Activated CD4-positive, alpha-beta T cell treated with anti-CD3 and anti-CD28 coated beads for 36 hours (primary cell): Measurements from ENCODE around the gene NKX1-1. TPM values are rescaled to one million over a fixed set of nuclear protein-coding genes. Genes with fewer than 3 reads are reported as not detected.

Experiments
- ATAC-seq: fragments of 200-7000 bp; cut with Tn5 transposase; one replicate; pipeline ENCODE4 v1.10.0; 2021; ENCODE audit warnings: mild to moderate bottlenecking, moderate library complexity
- CTCF ChIA-PET: fragments of 350-600 bp; sonication (Branson Sonifier 250); formaldehyde crosslinking; loops from one replicate; lab custom pipeline; 2021; ENCODE audit warnings: antibody characterized with exemption; lab: Charles Lee
- POLR2A ChIA-PET: fragments of 350-600 bp; sonication (Branson Sonifier 250); formaldehyde crosslinking; loops from one replicate; lab custom pipeline; 2021; ENCODE audit warnings: antibody characterized with exemption, inconsistent platforms; lab: Charles Lee
- DNase-seq: peaks from one replicate; pipeline ENCODE4 v3.0.0-alpha.2; 2020
- H3K27ac Mint-ChIP-seq: one replicate; pipeline ENCODE4 v1.8.0; 2021; ENCODE audit warnings: mixed read lengths
- H3K27me3 Mint-ChIP-seq: one replicate; pipeline ENCODE4 v1.8.0; 2021; ENCODE audit warnings: mixed read lengths
- H3K36me3 Mint-ChIP-seq: one replicate; pipeline ENCODE4 v1.8.0; 2021; ENCODE audit warnings: low read depth, mixed read lengths
- H3K4me1 Mint-ChIP-seq: one replicate; pipeline ENCODE4 v1.8.0; 2021; ENCODE audit warnings: mixed read lengths
- H3K4me3 Mint-ChIP-seq: one replicate; pipeline ENCODE4 v1.8.0; 2021; ENCODE audit warnings: mild to moderate bottlenecking, moderate library complexity, mixed read lengths
- H3K9me3 Mint-ChIP-seq: one replicate; pipeline ENCODE4 v1.8.0; 2021; ENCODE audit warnings: low read depth, mixed read lengths
- intact Hi-C, 2 experiments: fragments of 100-400 bp; cut with DNase I in 1 of 2; cut with micrococcal nuclease in 1 of 2; formaldehyde crosslinking; loops; one replicate each; pipeline versions ENCODE4 v1.14.2 to v1.15.1; 2022 to 2024; cut with DNase I, micrococcal nuclease
- total RNA-seq, 2 experiments: library from RNA; stranded (reverse); gene quantifications; one replicate each; pipeline ENCODE4 v1.2.3, GENCODE V29; 2021

NKX1-1 gene
- total RNA-seq, 2 experiments from 2014 or later = not detected

- H3K9me3 Mint-ChIP-seq = no peaks in the 10 kb centered on the region
- DNase-seq = no peak
- CTCF ChIA-PET = no interaction called here
- intact Hi-C loops = no loop called here
- no peak overlapping the region for H3K27ac Mint-ChIP-seq
- no peaks in the 10 kb centered on the region for H3K4me1 Mint-ChIP-seq
- POLR2A ChIA-PET = no interaction called here
- peaks cover 3% of the 10 kb centered on the region for H3K36me3 Mint-ChIP-seq
- no peak overlapping the region for H3K4me3 Mint-ChIP-seq
- ATAC-seq = no peak
- H3K27me3 Mint-ChIP-seq = no peaks in the 10 kb centered on the region
These were observed 26.4 kb downstream of the NKX1-1 start for GRCh38 chr4:1379801-1380331.

- intact Hi-C loops = no loop called here
- ChIA-PET POLR2A (no interaction called here), CTCF (no interaction called here)
- no peaks in the 10 kb centered on the region for H3K27me3 Mint-ChIP-seq
- no peaks in the 10 kb centered on the region for H3K36me3 Mint-ChIP-seq
- no peak overlapping the region for H3K27ac Mint-ChIP-seq
- H3K9me3 Mint-ChIP-seq = no peaks in the 10 kb centered on the region
- H3K4me3 Mint-ChIP-seq = no peak overlapping the region
- DNase-seq (no peak), ATAC-seq (no peak)
- H3K4me1 Mint-ChIP-seq = no peaks in the 10 kb centered on the region
These were observed 26.9 kb downstream of the NKX1-1 start for GRCh38 chr4:1379351-1379781.

GRCh38 chr4:1378559-1379231 is 27.5 kb downstream of the NKX1-1 start:
- POLR2A ChIA-PET = no interaction called here
- intact Hi-C loops = no loop called here
- ATAC-seq (no peak), DNase-seq (no peak)
- Mint-ChIP-seq H3K9me3 (no peaks in the 10 kb centered on the region), H3K27ac (no peak overlapping the region), H3K4me3 (no peak overlapping the region), H3K36me3 (peaks cover 3% of the 10 kb centered on the region), H3K27me3 (no peaks in the 10 kb centered on the region), H3K4me1 (no peaks in the 10 kb centered on the region)
- CTCF ChIA-PET = no interaction called here

GRCh38 chr4:1377606-1378261 is 28.5 kb downstream of the NKX1-1 start:
- CTCF ChIA-PET = no interaction called here

GRCh38 chr4:1376841-1377605 is 29.2 kb downstream of the NKX1-1 start:
- peaks cover 8% of the 10 kb centered on the region for H3K36me3 Mint-ChIP-seq
- no peak overlapping the region for H3K27ac Mint-ChIP-seq
- CTCF ChIA-PET = interaction anchor here (0.6 kb wide), 1 partner anchor 291 kb away, joined by 3 read pairs; no protein-coding TSS in a partner anchor
- H3K27me3 Mint-ChIP-seq = no peaks in the 10 kb centered on the region
- H3K9me3 Mint-ChIP-seq = no peaks in the 10 kb centered on the region
- intact Hi-C loops = no loop called here
- no peak overlapping the region for H3K4me3 Mint-ChIP-seq
- no peaks in the 10 kb centered on the region for H3K4me1 Mint-ChIP-seq
- POLR2A ChIA-PET = no interaction called here
- ATAC-seq (no peak), DNase-seq (no peak)

More at GRCh38 chr4:1377606-1378261, 28.5 kb downstream of the NKX1-1 start:
- POLR2A ChIA-PET = no interaction called here
- intact Hi-C loops = no loop called here
- Mint-ChIP-seq H3K4me3 (no peak overlapping the region), H3K27ac (no peak overlapping the region), H3K27me3 (no peaks in the 10 kb centered on the region), H3K36me3 (peaks cover 5% of the 10 kb centered on the region), H3K4me1 (no peaks in the 10 kb centered on the region), H3K9me3 (no peaks in the 10 kb centered on the region)
- ATAC-seq = no peak
- no peak for DNase-seq

GRCh38 chr4:1376391-1376840 is 29.8 kb downstream of the NKX1-1 start:
- no peak for ATAC-seq
- Mint-ChIP-seq H3K27ac (no peak overlapping the region), H3K4me3 (no peak overlapping the region), H3K9me3 (no peaks in the 10 kb centered on the region), H3K36me3 (peaks cover 8% of the 10 kb centered on the region), H3K27me3 (no peaks in the 10 kb centered on the region), H3K4me1 (no peaks in the 10 kb centered on the region)
- CTCF ChIA-PET = interaction anchor here (0.6 kb wide), 1 partner anchor 292 kb away, joined by 3 read pairs; no protein-coding TSS in a partner anchor
- intact Hi-C loops = no loop called here
- POLR2A ChIA-PET = no interaction called here
- no peak for DNase-seq

GRCh38 chr4:1375761-1376322 is 30.4 kb downstream of the NKX1-1 start:
- peaks cover 11% of the 10 kb centered on the region for H3K36me3 Mint-ChIP-seq
- POLR2A ChIA-PET = no interaction called here
- intact Hi-C loops = no loop called here
- ATAC-seq (no peak), DNase-seq (no peak)
- H3K9me3 Mint-ChIP-seq = no peaks in the 10 kb centered on the region
- H3K4me3 Mint-ChIP-seq = no peak overlapping the region
- no peaks in the 10 kb centered on the region for H3K4me1 Mint-ChIP-seq
- CTCF ChIA-PET = no interaction called here
- no peaks in the 10 kb centered on the region for H3K27me3 Mint-ChIP-seq
- H3K27ac Mint-ChIP-seq = no peak overlapping the region

- Mint-ChIP-seq H3K27ac (no peak overlapping the region), H3K4me1 (no peaks in the 10 kb centered on the region), H3K27me3 (no peaks in the 10 kb centered on the region), H3K9me3 (no peaks in the 10 kb centered on the region), H3K36me3 (peaks cover 11% of the 10 kb centered on the region), H3K4me3 (no peak overlapping the region)
- ChIA-PET POLR2A (no interaction called here), CTCF (no interaction called here)
- intact Hi-C loops = no loop called here
- no peak for DNase-seq
- no peak for ATAC-seq
These were observed 31.1 kb downstream of the NKX1-1 start for GRCh38 chr4:1375051-1375721.

- Mint-ChIP-seq H3K27ac (no peak overlapping the region), H3K9me3 (no peaks in the 10 kb centered on the region), H3K4me3 (no peak overlapping the region), H3K36me3 (peaks cover 11% of the 10 kb centered on the region), H3K27me3 (no peaks in the 10 kb centered on the region), H3K4me1 (no peaks in the 10 kb centered on the region)
- CTCF ChIA-PET = no interaction called here
- DNase-seq (no peak), ATAC-seq (no peak)
- intact Hi-C loops = no loop called here
- POLR2A ChIA-PET = no interaction called here
These were observed 31.6 kb downstream of the NKX1-1 start for GRCh38 chr4:1374706-1375045.

GRCh38 chr4:1373892-1374705 is 32.1 kb downstream of the NKX1-1 start:
- ChIA-PET POLR2A (no interaction called here), CTCF (no interaction called here)
- Mint-ChIP-seq H3K4me3 (no peak overlapping the region), H3K4me1 (no peaks in the 10 kb centered on the region), H3K9me3 (no peaks in the 10 kb centered on the region), H3K36me3 (peaks cover 11% of the 10 kb centered on the region), H3K27ac (no peak overlapping the region), H3K27me3 (no peaks in the 10 kb centered on the region)
- intact Hi-C loops = no loop called here
- ATAC-seq = no peak
- no peak for DNase-seq
